ENCODE data around the gene AEBP1. TPM values are rescaled to one million over a fixed set of nuclear protein-coding genes. Genes with fewer than 3 reads are reported as not detected.

The AEBP1 gene
- total RNA-seq, 4 donors from 2014 or later, result 33.9 to 151 (median 89.0) TPM

DNA sequence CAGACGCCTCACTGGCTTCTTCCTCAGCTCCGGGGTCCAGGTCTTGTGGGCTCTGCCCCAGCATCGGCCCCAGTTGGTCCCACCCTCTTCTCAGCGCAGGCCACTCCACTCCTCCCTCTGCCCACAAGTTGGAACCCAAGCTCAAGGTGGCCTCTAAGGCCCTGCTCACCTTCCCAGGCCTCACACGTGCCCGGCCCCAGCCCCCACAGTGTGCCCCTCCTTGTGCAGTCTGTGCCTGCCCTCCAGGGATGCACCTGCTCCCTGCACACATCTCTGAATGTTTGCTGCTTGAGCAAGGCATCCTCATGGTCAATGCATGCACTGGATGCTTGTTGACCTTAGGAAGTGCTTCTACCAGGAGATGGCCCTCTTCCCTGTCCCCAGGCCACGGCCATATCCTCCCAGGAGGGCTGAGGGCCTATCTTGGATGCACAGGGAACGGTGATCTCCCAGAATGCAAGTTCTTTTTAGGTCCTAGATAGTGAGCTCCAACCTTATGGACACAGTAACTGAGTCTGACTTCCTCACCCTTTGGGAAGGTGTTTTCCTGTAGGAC, 7.7 kb upstream of the AEBP1 start:
- H3K4me1 ChIP-seq, result peaks cover 0 to 8% (median 0%) of the 10 kb centered on the region in 4 donors
- TF ChIP-seq, protein P1, sequence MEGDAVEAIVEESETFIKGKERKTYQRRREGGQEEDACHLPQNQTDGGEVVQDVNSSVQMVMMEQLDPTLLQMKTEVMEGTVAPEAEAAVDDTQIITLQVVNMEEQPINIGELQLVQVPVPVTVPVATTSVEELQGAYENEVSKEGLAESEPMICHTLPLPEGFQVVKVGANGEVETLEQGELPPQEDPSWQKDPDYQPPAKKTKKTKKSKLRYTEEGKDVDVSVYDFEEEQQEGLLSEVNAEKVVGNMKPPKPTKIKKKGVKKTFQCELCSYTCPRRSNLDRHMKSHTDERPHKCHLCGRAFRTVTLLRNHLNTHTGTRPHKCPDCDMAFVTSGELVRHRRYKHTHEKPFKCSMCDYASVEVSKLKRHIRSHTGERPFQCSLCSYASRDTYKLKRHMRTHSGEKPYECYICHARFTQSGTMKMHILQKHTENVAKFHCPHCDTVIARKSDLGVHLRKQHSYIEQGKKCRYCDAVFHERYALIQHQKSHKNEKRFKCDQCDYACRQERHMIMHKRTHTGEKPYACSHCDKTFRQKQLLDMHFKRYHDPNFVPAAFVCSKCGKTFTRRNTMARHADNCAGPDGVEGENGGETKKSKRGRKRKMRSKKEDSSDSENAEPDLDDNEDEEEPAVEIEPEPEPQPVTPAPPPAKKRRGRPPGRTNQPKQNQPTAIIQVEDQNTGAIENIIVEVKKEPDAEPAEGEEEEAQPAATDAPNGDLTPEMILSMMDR (IDR thresholded peaks at IDR 0.05), result no peak
- no peak for TF ChIP-seq POLR2A (IDR thresholded peaks at IDR 0.05)
- no peak for TF ChIP-seq EP300 (IDR thresholded peaks at IDR 0.05; ENCODE audit: low read depth)
- no peak for TF ChIP-seq POLR2AphosphoS5 (IDR thresholded peaks at IDR 0.05)
- in situ Hi-C loops (cut with MboI; ENCODE audit: low pct_ligation_motif_present in 1 of 4, low pct_unique_long_range_greater_than_20kb in 1 of 4, low sequenced_read_pairs in 3 of 4), result no loop called here
- no peak for DNase-seq
- H3K9me3 ChIP-seq, result no peaks in the 10 kb centered on the region
- no peaks in the 10 kb centered on the region for H3K36me3 ChIP-seq
- WGBS, 2 donors (ENCODE audit: low coverage in 1 of 2), result 79% methylated on average over 7 of the region's 8 CpGs; no CpG with 5 or more reads in 1 of the 2 donors
- intact Hi-C loops (cut with DNase I; ENCODE audit: low total_unique reads), result no loop called here
- H3K4me3 ChIP-seq, result no peak overlapping the region
- no peaks in the 10 kb centered on the region for H3K27me3 ChIP-seq
- no peak overlapping the region for H3K27ac ChIP-seq

DNA sequence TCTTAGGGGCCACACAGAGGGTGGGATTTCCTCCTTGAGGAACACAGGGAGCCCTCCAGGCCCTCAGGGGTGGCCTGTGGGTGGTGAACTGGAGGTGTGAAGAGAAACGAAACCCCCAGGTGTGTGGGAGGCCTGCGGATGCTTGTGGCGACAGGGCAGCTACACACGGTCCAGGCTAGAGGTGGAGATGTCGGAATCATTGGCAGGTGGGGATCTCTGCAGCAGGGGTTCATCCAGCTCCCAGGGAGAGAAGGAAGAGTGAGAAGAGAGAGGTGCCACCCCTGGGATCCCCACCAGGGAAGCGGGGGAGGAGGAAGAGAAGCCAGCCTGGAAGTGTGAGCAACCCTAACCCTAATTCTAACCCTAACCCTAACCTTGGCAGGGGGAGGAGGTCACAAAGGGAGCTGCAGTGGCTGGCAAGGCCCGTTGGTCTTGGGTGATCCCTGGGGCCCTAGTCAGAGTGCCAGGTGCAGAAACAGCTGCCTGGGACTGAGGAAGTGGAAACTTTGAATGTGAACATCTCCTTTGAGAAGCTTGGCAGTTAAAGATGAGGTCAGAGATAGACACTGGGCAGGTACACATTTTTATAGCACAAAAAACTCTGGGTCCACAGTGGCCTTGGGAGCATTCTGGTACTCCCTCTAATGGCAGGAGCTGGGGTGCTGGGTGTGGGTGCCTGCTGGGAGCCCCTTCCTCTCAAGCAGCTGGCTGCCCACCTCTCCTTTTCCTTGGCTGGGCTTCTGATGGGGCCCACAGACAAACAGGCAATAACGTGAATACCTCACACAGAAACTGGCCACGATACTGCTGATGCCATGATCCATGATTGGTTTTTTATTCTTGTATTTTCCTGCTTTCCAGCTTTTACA, 6.8 kb upstream of the AEBP1 start:
- TF ChIP-seq, protein P1 (IDR thresholded peaks at IDR 0.05), result no peak
- TF ChIP-seq POLR2A (IDR thresholded peaks at IDR 0.05) (no peak), POLR2AphosphoS5 (IDR thresholded peaks at IDR 0.05) (no peak), EP300 (IDR thresholded peaks at IDR 0.05; ENCODE audit: low read depth) (no peak)
- intact Hi-C loops (cut with DNase I; ENCODE audit: low total_unique reads), result no loop called here
- in situ Hi-C loops (cut with MboI; ENCODE audit: low pct_ligation_motif_present in 1 of 4, low pct_unique_long_range_greater_than_20kb in 1 of 4, low sequenced_read_pairs in 3 of 4), result no loop called here
- no peaks in the 10 kb centered on the region for H3K36me3 ChIP-seq
- peak; percentile 26 for DNase-seq
- no peaks in the 10 kb centered on the region for H3K27me3 ChIP-seq
- no peaks in the 10 kb centered on the region for H3K9me3 ChIP-seq
- WGBS, 2 donors (ENCODE audit: low coverage in 1 of 2), result 62 to 67% methylated on average over 3 to 9 of the region's 9 CpGs
- H3K27ac ChIP-seq, result no peak overlapping the region
- H3K4me3 ChIP-seq, result no peak overlapping the region
- peaks cover 0 to 8% (median 0%) of the 10 kb centered on the region in 4 donors for H3K4me1 ChIP-seq

DNA sequence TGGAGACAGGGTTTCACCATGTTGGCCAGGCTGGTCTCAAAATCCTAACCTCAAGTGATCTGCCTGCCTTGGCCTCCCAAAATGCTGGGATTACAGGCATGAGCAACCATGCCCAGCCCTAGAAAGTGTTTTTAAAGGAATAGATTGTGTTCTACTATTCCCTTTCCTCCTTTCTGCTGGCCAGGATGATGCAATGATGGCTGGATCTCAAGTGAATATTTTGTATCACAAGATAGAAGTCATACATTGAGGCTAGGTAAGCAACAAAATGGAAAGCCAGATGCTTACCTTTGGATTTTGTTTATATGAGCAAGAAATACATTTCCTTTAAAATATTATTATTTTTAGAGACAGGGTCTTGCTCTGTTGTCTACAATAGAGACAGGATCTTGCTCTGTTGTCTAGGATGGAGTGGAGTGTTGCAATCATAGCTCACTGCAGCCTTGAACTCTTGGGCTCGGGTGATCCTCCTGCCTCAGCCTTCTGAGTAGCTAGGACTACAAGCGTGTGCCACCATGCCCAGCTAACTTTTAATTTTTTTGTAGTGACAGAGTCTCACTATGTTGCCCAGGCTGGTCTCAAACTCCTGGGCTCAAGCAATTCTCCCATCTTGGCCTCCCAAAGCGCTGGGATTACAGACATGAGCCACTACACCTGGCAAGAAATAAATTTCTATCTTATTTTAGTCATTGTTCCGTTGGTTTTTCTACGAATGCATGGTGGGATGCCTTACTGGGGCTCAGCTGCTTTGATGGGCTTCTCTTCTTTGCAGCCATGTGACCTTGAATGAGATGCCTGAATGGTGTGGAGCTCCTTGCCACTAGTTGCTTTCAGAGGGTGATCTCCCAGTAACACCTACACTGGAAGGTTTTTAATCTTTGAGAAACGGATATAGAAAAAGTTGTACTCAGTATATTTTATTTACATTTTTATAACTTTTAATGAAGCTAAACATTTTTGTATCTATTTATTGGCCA, 5.8 kb upstream of the AEBP1 start:
- Histone ChIP-seq H3K9me3 (no peaks in the 10 kb centered on the region), H3K4me1 (peaks cover 0 to 8% (median 0%) of the 10 kb centered on the region in 4 donors), H3K4me3 (no peak overlapping the region), H3K36me3 (no peaks in the 10 kb centered on the region), H3K27ac (no peak overlapping the region), H3K27me3 (peaks cover 3% of the 10 kb centered on the region)
- in situ Hi-C loops (cut with MboI; ENCODE audit: low pct_ligation_motif_present in 1 of 4, low pct_unique_long_range_greater_than_20kb in 1 of 4, low sequenced_read_pairs in 3 of 4) (no loop called here), intact Hi-C loops (cut with DNase I; ENCODE audit: low total_unique reads) (no loop called here)
- DNase-seq, result no peak
- 89 to 92% methylated on average over 5 to 6 of the region's 6 CpGs for WGBS, 2 donors (ENCODE audit: low coverage in 1 of 2)
- TF ChIP-seq POLR2A (IDR thresholded peaks at IDR 0.05) (no peak), POLR2AphosphoS5 (IDR thresholded peaks at IDR 0.05) (no peak), EP300 (IDR thresholded peaks at IDR 0.05; ENCODE audit: low read depth) (no peak)
- TF ChIP-seq, protein P1 (IDR thresholded peaks at IDR 0.05), result no peak
